HG03064 (cell line): ENCODE data around the gene PXDN.

Experiments
- ATAC-seq: cut with Tn5 transposase; IDR thresholded peaks from one replicate; pipeline ENCODE4 v1.9.1; 2021; ENCODE audit warnings: low read depth; ENCODE audit not compliant: unreplicated experiment

PXDN gene

GRCh38 chr2:1603059-1603458 lies 141.3 kb downstream of the PXDN start:
- ATAC-seq: no peak

- no peak for ATAC-seq
These were observed 141.9 kb downstream of the PXDN start for GRCh38 chr2:1602278-1603010.

- no peak for ATAC-seq
These were observed 142.6 kb downstream of the PXDN start for GRCh38 chr2:1601471-1602277.

- no peak for ATAC-seq
These were observed 143.3 kb downstream of the PXDN start for GRCh38 chr2:1601067-1601412.

GRCh38 chr2:1600191-1601066 lies 143.9 kb downstream of the PXDN start:
- no peak for ATAC-seq

- no peak for ATAC-seq
These were observed 144.8 kb downstream of the PXDN start for GRCh38 chr2:1599301-1600085.

- ATAC-seq: no peak
These were observed 145.5 kb downstream of the PXDN start for GRCh38 chr2:1598800-1599199.

GRCh38 chr2:1598041-1598710 lies 146.1 kb downstream of the PXDN start:
- no peak for ATAC-seq

GRCh38 chr2:1595274-1595673 lies 149.0 kb downstream of the PXDN start:
- ATAC-seq: no peak

GRCh38 chr2:1594373-1595171 lies 149.7 kb downstream of the PXDN start:
- no peak for ATAC-seq

- no peak for ATAC-seq
These were observed 150.3 kb downstream of the PXDN start for GRCh38 chr2:1594123-1594372.

- no peak for ATAC-seq
These were observed 150.8 kb downstream of the PXDN start for GRCh38 chr2:1593371-1594122.

- no peak for ATAC-seq
These were observed 152.1 kb downstream of the PXDN start for GRCh38 chr2:1591978-1592907.

GRCh38 chr2:1591461-1591770 lies 152.9 kb downstream of the PXDN start:
- no peak for ATAC-seq

- ATAC-seq: no peak
These were observed 153.5 kb downstream of the PXDN start for GRCh38 chr2:1590596-1591460.

GRCh38 chr2:1588978-1589621 lies 155.2 kb downstream of the PXDN start:
- no peak for ATAC-seq
